ENCODE measurements around the gene LSAMP. TPM values are rescaled to one million over a fixed set of nuclear protein-coding genes. Genes with fewer than 3 reads are reported as not detected.

Gene LSAMP
- polyA plus RNA-seq, 1 of the 3 experiments (the other 2 are of a cell fraction): 6.6 TPM

GRCh38 chr3:116367761-116368395 lies 77.4 kb downstream of the LSAMP start:
- H4K20me1 ChIP-seq (ENCODE audit: insufficient read depth): no peaks in the 10 kb centered on the region
- no peak for TF ChIP-seq GATA2 (CRISPR knock-in tag; IDR thresholded peaks at IDR 0.05)
- TF ChIP-seq NFIC (IDR thresholded peaks at IDR 0.05; ENCODE audit: borderline replicate concordance): no peak
- no peak for TF ChIP-seq EP300 (IDR thresholded peaks at IDR 0.05; ENCODE audit: borderline replicate concordance in 1 of 2, low read depth in 1 of 2, low read length in 1 of 2)
- no peak for TF ChIP-seq RCOR1 (IDR thresholded peaks at IDR 0.05; ENCODE audit: low read length)
- no peak for TF ChIP-seq CHD2 (IDR thresholded peaks at IDR 0.05; ENCODE audit: low read length, partially characterized antibody)
- TF ChIP-seq JUND (IDR thresholded peaks at IDR 0.05): no peak
- no peak for TF ChIP-seq MEF2A (IDR thresholded peaks at IDR 0.05; ENCODE audit: borderline replicate concordance, low read depth)
- TF ChIP-seq ELF1 (IDR thresholded peaks at IDR 0.05): no peak
- no peak for TF ChIP-seq RXRA (IDR thresholded peaks at IDR 0.05; ENCODE audit: borderline replicate concordance, low read depth)
- TF ChIP-seq FOXM1 (IDR thresholded peaks at IDR 0.05; ENCODE audit: low read depth): no peak
- TF ChIP-seq EZH2phosphoT487 (IDR thresholded peaks at IDR 0.05; ENCODE audit: borderline replicate concordance, low read depth): no peak
- TF ChIP-seq POLR2AphosphoS5 (IDR thresholded peaks at IDR 0.05; ENCODE audit: low read depth, low read length): no peak
- DNase-seq: no peak
- no peaks in the 10 kb centered on the region for H3K4me1 ChIP-seq (ENCODE audit: control insufficient read depth in 1 of 2, insufficient read depth in 2 of 2, low read depth in 1 of 2, low read length in 1 of 2)
- H3K9ac ChIP-seq: no peak overlapping the region
- WGBS (ENCODE audit: low lambda C conversion rate): 70% methylated on average over 9 of the region's 9 CpGs
- no peaks in the 10 kb centered on the region for H3F3A ChIP-seq (replicated peaks; ENCODE audit: insufficient read depth)
- no peaks in the 10 kb centered on the region for H3K79me2 ChIP-seq (ENCODE audit: insufficient read depth)
- no peaks in the 10 kb centered on the region for H3K9me2 ChIP-seq
- no peaks in the 10 kb centered on the region for H3K9me3 ChIP-seq
- no peak overlapping the region for H3K4me3 ChIP-seq (ENCODE audit: low read depth in 2 of 2, low read length in 1 of 2)
- CTCF ChIA-PET: interaction anchor here (1.4 kb wide), 2 partner anchors 10 to 15 kb away, joined by 4 to 5 read pairs; no protein-coding TSS in a partner anchor
- no peaks in the 10 kb centered on the region for H3K36me3 ChIP-seq (replicated peaks in 1 of 2; ENCODE audit: control insufficient read depth in 1 of 2, insufficient read depth in 2 of 2, low read length in 1 of 2)
- no peak overlapping the region for H3K4me2 ChIP-seq
- POLR2A ChIA-PET: no interaction called here
- no peaks in the 10 kb centered on the region for H3K27me3 ChIP-seq (ENCODE audit: insufficient read depth)
- no peak overlapping the region for H2AFZ ChIP-seq (ENCODE audit: low read depth)
- H3K27ac ChIP-seq (ENCODE audit: low read depth in 2 of 2, low read length in 1 of 2): no peak overlapping the region

GRCh38 chr3:116356056-116356455 lies 89.2 kb downstream of the LSAMP start:
- no peak for DNase-seq
- H3F3A ChIP-seq (replicated peaks; ENCODE audit: insufficient read depth): no peaks in the 10 kb centered on the region
- no peaks in the 10 kb centered on the region for H3K27me3 ChIP-seq (ENCODE audit: insufficient read depth)
- WGBS (ENCODE audit: low lambda C conversion rate): 80% methylated on average over 2 of the region's 2 CpGs
- no peak overlapping the region for H3K9ac ChIP-seq
- CTCF ChIA-PET: no interaction called here
- no peaks in the 10 kb centered on the region for H4K20me1 ChIP-seq (ENCODE audit: insufficient read depth)
- no peaks in the 10 kb centered on the region for H3K4me1 ChIP-seq (ENCODE audit: control insufficient read depth in 1 of 2, insufficient read depth in 2 of 2, low read depth in 1 of 2, low read length in 1 of 2)
- no peaks in the 10 kb centered on the region for H3K9me2 ChIP-seq
- no peaks in the 10 kb centered on the region for H3K36me3 ChIP-seq (replicated peaks in 1 of 2; ENCODE audit: control insufficient read depth in 1 of 2, insufficient read depth in 2 of 2, low read length in 1 of 2)
- POLR2A ChIA-PET: no interaction called here
- no peak overlapping the region for H3K4me3 ChIP-seq (ENCODE audit: low read depth in 2 of 2, low read length in 1 of 2)
- H3K27ac ChIP-seq (ENCODE audit: low read depth in 2 of 2, low read length in 1 of 2): no peak overlapping the region
- H3K4me2 ChIP-seq: no peak overlapping the region
- H3K79me2 ChIP-seq (ENCODE audit: insufficient read depth): no peaks in the 10 kb centered on the region
- no peaks in the 10 kb centered on the region for H3K9me3 ChIP-seq
- no peak overlapping the region for H2AFZ ChIP-seq (ENCODE audit: low read depth)
- TF ChIP-seq RCOR1 (IDR thresholded peaks at IDR 0.05; ENCODE audit: low read length) (no peak), SIN3A (IDR thresholded peaks at IDR 0.05; ENCODE audit: borderline replicate concordance, low read depth, low read length) (no peak), FOXM1 (IDR thresholded peaks at IDR 0.05; ENCODE audit: low read depth) (no peak), GATA2 (CRISPR knock-in tag; IDR thresholded peaks at IDR 0.05) (no peak), POLR2AphosphoS5 (IDR thresholded peaks at IDR 0.05; ENCODE audit: low read depth, low read length) (no peak), ELF1 (IDR thresholded peaks at IDR 0.05) (no peak), ZBTB33 (IDR thresholded peaks at IDR 0.05; ENCODE audit: borderline replicate concordance, low read depth) (no peak), SMC3 (IDR thresholded peaks at IDR 0.05; ENCODE audit: low read depth, low read length) (no peak), PBX3 (IDR thresholded peaks at IDR 0.05) (no peak), RAD21 (IDR thresholded peaks at IDR 0.05; ENCODE audit: low read length) (no peak), IRF3 (IDR thresholded peaks at IDR 0.05; ENCODE audit: low read depth, low read length) (no peak), FOXJ3 (CRISPR knock-in tag; IDR thresholded peaks at IDR 0.05) (no peak), TAF1 (IDR thresholded peaks at IDR 0.05; ENCODE audit: borderline replicate concordance, low read depth, low read length) (no peak), JUND (IDR thresholded peaks at IDR 0.05) (no peak), EP300 (IDR thresholded peaks at IDR 0.05; ENCODE audit: borderline replicate concordance in 1 of 2, low read depth in 1 of 2, low read length in 1 of 2) (no peak)

Measured in SK-N-SH (cell line).